Fibroblast of lung (primary cell): Measurements from ENCODE around the gene GBP6.

Experiments
- CTCF ChIP-seq, 2 donors: IDR thresholded peaks in 1 of 2; conservative IDR thresholded peaks in 1 of 2; 1 replicate in 1 of 2; 2 replicates in 1 of 2; pipeline ENCODE4 v1.5.1; 2011 to 2012; ENCODE audit warnings: low read length in 2 of 2, control low read depth in 1 of 2, inconsistent platforms in 1 of 2, low read depth in 1 of 2, mild to moderate bottlenecking in 1 of 2
- EZH2 ChIP-seq: IDR thresholded peaks from 2 replicates; pipeline ENCODE4 v1.5.1; 2012; ENCODE audit warnings: low read length, control low read depth, mild to moderate bottlenecking; ENCODE audit errors: missing control alignments

- TF ChIP-seq CTCF (conservative IDR thresholded peaks at IDR 0.05 in 1 of 2, IDR thresholded peaks at IDR 0.05 in 1 of 2; ENCODE audit: low read depth in 1 of 2, low read length in 2 of 2) (no peak), EZH2 (no peak)
Observed at GRCh38 chr1:89356658-89357400, 7.0 kb upstream of the GBP6 start.
